Vagina (tissue), 2 donors: ENCODE results near the gene GOLGA6L9. TPM values are rescaled to one million over a fixed set of nuclear protein-coding genes. Genes with fewer than 3 reads are reported as not detected.
"Not testable (repeated sequence)": the region's sequence is repeated elsewhere in the genome, so short reads cannot be mapped to it uniquely, and the experiment has no call there.

Experiments
- DNase-seq, 2 donors: peaks; one replicate each; pipeline ENCODE4 v3.0.0-alpha.2; 2017; ENCODE audit errors: extremely low spot score in 2 of 2
- H3K27ac ChIP-seq: fragments of 200-600 bp; sonication (generic); one replicate; pipeline ENCODE4 v1.5.1; 2019
- H3K27me3 ChIP-seq: fragments of 200-600 bp; sonication (generic); one replicate; pipeline ENCODE4 v1.5.1; 2019
- H3K36me3 ChIP-seq, 2 donors: fragments of 200-600 bp; sonication (generic); one replicate each; pipeline ENCODE4 v1.5.1; 2017 to 2019
- H3K4me1 ChIP-seq: fragments of 200-600 bp; sonication (generic); one replicate; pipeline ENCODE4 v1.5.1; 2019
- H3K4me3 ChIP-seq, 2 donors: fragments of 200-600 bp; sonication (generic); 1 replicate in 1 of 2; 2 replicates in 1 of 2; pipeline ENCODE4 v1.5.1; 2016 to 2019
- H3K9me3 ChIP-seq: fragments of 200-600 bp; sonication (generic); one replicate; pipeline ENCODE4 v1.5.1; 2019
- CTCF ChIP-seq, 3 experiments: fragments of 450-650 bp in 2 of 3; fragments of 200-600 bp in 1 of 3; sonication (generic) in 1 of 3; IDR thresholded peaks; one replicate each; pipeline ENCODE4 v1.5.1; 2017 to 2019; ENCODE audit warnings: antibody characterized with exemption in 3 of 3, mild to moderate bottlenecking in 2 of 3, moderate library complexity in 2 of 3
- POLR2A ChIP-seq, 2 donors: fragments of 450-650 bp; IDR thresholded peaks; one replicate each; pipeline ENCODE4 v1.6.1; 2017; ENCODE audit warnings: antibody characterized with exemption in 2 of 2, mild to moderate bottlenecking in 2 of 2, moderate library complexity in 2 of 2
- POLR2AphosphoS5 ChIP-seq, 2 donors: sonication (generic); formaldehyde crosslinking; IDR thresholded peaks; one replicate each; pipeline ENCODE4 v1.9.0; 2017; ENCODE audit warnings: antibody characterized with exemption in 2 of 2, mild to moderate bottlenecking in 2 of 2, low read depth in 1 of 2; ENCODE audit not compliant: insufficient read depth in 1 of 2
- intact Hi-C: fragments of 100-400 bp; cut with DNase I; formaldehyde crosslinking; loops from one replicate; pipeline ENCODE4 v1.15.1; 2023
- total RNA-seq: library from RNA; depleted of rRNA; stranded (reverse); fragments of >200 nt; gene quantifications from one replicate; pipeline ENCODE4 v1.2.3, GENCODE V29; 2016

The GOLGA6L9 gene
- total RNA-seq, 1 donor from 2014 or later = 9.3 TPM

GRCh38 chr15:82398785-82399184, 30.8 kb upstream of the GOLGA6L9 start:
- intact Hi-C loops = no loop called here
- TF ChIP-seq POLR2AphosphoS5 (IDR thresholded peaks at IDR 0.05; ENCODE audit: insufficient read depth in 1 of 2, low read depth in 1 of 2) (no peak), CTCF (IDR thresholded peaks at IDR 0.05) (no peak), POLR2A (IDR thresholded peaks at IDR 0.05) (no peak)

GRCh38 chr15:82399366-82400103, 30.1 kb upstream of the GOLGA6L9 start:
- intact Hi-C loops = not testable (repeated sequence)

More at GRCh38 chr15:82398785-82399184, 30.8 kb upstream of the GOLGA6L9 start:
- no peak overlapping the region for H3K4me3 ChIP-seq
- no peaks in the 10 kb centered on the region for H3K4me1 ChIP-seq
- no peak overlapping the region for H3K27ac ChIP-seq
- H3K9me3 ChIP-seq = no peaks in the 10 kb centered on the region
- no peaks in the 10 kb centered on the region for H3K36me3 ChIP-seq
- DNase-seq = no peak
- no peaks in the 10 kb centered on the region for H3K27me3 ChIP-seq

GRCh38 chr15:82401918-82402317, 27.7 kb upstream of the GOLGA6L9 start:
- DNase-seq, H3K9me3 ChIP-seq, H3K27me3 ChIP-seq, H3K4me1 ChIP-seq, intact Hi-C loops, H3K36me3 ChIP-seq, H3K27ac ChIP-seq, H3K4me3 ChIP-seq: not testable (repeated sequence)

More at GRCh38 chr15:82399366-82400103, 30.1 kb upstream of the GOLGA6L9 start:
- not testable (repeated sequence) for H3K36me3 ChIP-seq, H3K9me3 ChIP-seq, H3K4me3 ChIP-seq, H3K27me3 ChIP-seq, H3K27ac ChIP-seq, H3K4me1 ChIP-seq, DNase-seq

GRCh38 chr15:82402341-82402740, 27.3 kb upstream of the GOLGA6L9 start:
- H3K4me1 ChIP-seq, H3K27me3 ChIP-seq, H3K27ac ChIP-seq, intact Hi-C loops, H3K36me3 ChIP-seq, DNase-seq, H3K9me3 ChIP-seq, H3K4me3 ChIP-seq: not testable (repeated sequence)

- intact Hi-C loops, H3K9me3 ChIP-seq, DNase-seq, H3K36me3 ChIP-seq, H3K27ac ChIP-seq, H3K27me3 ChIP-seq, H3K4me1 ChIP-seq, H3K4me3 ChIP-seq: not testable (repeated sequence)
Observed at GRCh38 chr15:82406211-82406610, 23.4 kb upstream of the GOLGA6L9 start.

GRCh38 chr15:82410306-82410705, 19.3 kb upstream of the GOLGA6L9 start:
- H3K27ac ChIP-seq, H3K4me3 ChIP-seq, H3K27me3 ChIP-seq, H3K4me1 ChIP-seq, H3K9me3 ChIP-seq, DNase-seq, H3K36me3 ChIP-seq, intact Hi-C loops: not testable (repeated sequence)

- H3K27ac ChIP-seq, H3K36me3 ChIP-seq, H3K4me1 ChIP-seq, H3K27me3 ChIP-seq, H3K4me3 ChIP-seq, H3K9me3 ChIP-seq, intact Hi-C loops, DNase-seq: not testable (repeated sequence)
Observed at GRCh38 chr15:82411595-82411994, 18.0 kb upstream of the GOLGA6L9 start.

GRCh38 chr15:82414525-82415191, 15.0 kb upstream of the GOLGA6L9 start:
- H3K9me3 ChIP-seq, H3K27me3 ChIP-seq, H3K4me3 ChIP-seq, H3K4me1 ChIP-seq, intact Hi-C loops, DNase-seq, H3K36me3 ChIP-seq, H3K27ac ChIP-seq: not testable (repeated sequence)

- H3K27ac ChIP-seq, H3K4me3 ChIP-seq, intact Hi-C loops, H3K27me3 ChIP-seq, H3K36me3 ChIP-seq, H3K9me3 ChIP-seq, H3K4me1 ChIP-seq, DNase-seq: not testable (repeated sequence)
Observed at GRCh38 chr15:82420516-82420915, 9.1 kb upstream of the GOLGA6L9 start.

- H3K4me1 ChIP-seq, H3K27ac ChIP-seq, H3K9me3 ChIP-seq, DNase-seq, H3K27me3 ChIP-seq, H3K36me3 ChIP-seq, intact Hi-C loops, H3K4me3 ChIP-seq: not testable (repeated sequence)
Observed at GRCh38 chr15:82420966-82421365, 8.7 kb upstream of the GOLGA6L9 start.

GRCh38 chr15:82427117-82427516, 2.5 kb upstream of the GOLGA6L9 start:
- H3K27me3 ChIP-seq, H3K9me3 ChIP-seq, H3K4me1 ChIP-seq, intact Hi-C loops, DNase-seq, H3K4me3 ChIP-seq, H3K36me3 ChIP-seq, H3K27ac ChIP-seq: not testable (repeated sequence)
